GM12875 (cell line): ENCODE measurements around the gene CDA.

Experiments used
- H3K4me3 ChIP-seq: one replicate; pipeline ENCODE4 v1.5.1; 2011; ENCODE audit warnings: low read depth, low read length, control low read depth
- CTCF ChIP-seq: IDR thresholded peaks from 2 replicates; pipeline ENCODE4 v1.5.1; 2011; ENCODE audit warnings: low read depth, mild to moderate bottlenecking, control low read depth, inconsistent platforms, low read length, moderate library complexity, borderline replicate concordance; ENCODE audit not compliant: insufficient read depth

Gene CDA

GRCh38 chr1:20596106-20596505 lies 7.2 kb downstream of the CDA start:
- TF ChIP-seq CTCF, result no peak

GRCh38 chr1:20597650-20598049 lies 8.8 kb downstream of the CDA start:
- TF ChIP-seq CTCF, result no peak
- no peak overlapping the region for H3K4me3 ChIP-seq

More at GRCh38 chr1:20596106-20596505, 7.2 kb downstream of the CDA start:
- no peak overlapping the region for H3K4me3 ChIP-seq

GRCh38 chr1:20600156-20600555 lies 11.3 kb downstream of the CDA start:
- no peak for TF ChIP-seq CTCF
- H3K4me3 ChIP-seq, result no peak overlapping the region

- H3K4me3 ChIP-seq, result no peak overlapping the region
- no peak for TF ChIP-seq CTCF
Measured at GRCh38 chr1:20601129-20601825, 12.4 kb downstream of the CDA start.

- H3K4me3 ChIP-seq, result no peak overlapping the region
- no peak for TF ChIP-seq CTCF
Measured at GRCh38 chr1:20602851-20603450, 14.1 kb downstream of the CDA start.

GRCh38 chr1:20603504-20604464 lies 14.9 kb downstream of the CDA start:
- TF ChIP-seq CTCF, result no peak
- H3K4me3 ChIP-seq, result no peak overlapping the region
